ENCODE data around the gene PSMC5. TPM values are rescaled to one million over a fixed set of nuclear protein-coding genes. Genes with fewer than 3 reads are reported as not detected.
"Not testable (repeated sequence)": the region's sequence is repeated elsewhere in the genome, so short reads cannot be mapped to it uniquely, and the experiment has no call there.

The PSMC5 gene
- total RNA-seq, 3 donors from 2014 or later: 272 to 298 (median 280) TPM

- no peaks in the 10 kb centered on the region for H3K4me1 Mint-ChIP-seq (ENCODE audit: low read depth)
- H3K27me3 Mint-ChIP-seq (ENCODE audit: low read depth): no peaks in the 10 kb centered on the region
- no peaks in the 10 kb centered on the region for H3K36me3 Mint-ChIP-seq (ENCODE audit: insufficient read depth)
- DNase-seq (no peak), ATAC-seq (no peak)
- H3K9me3 Mint-ChIP-seq: no peaks in the 10 kb centered on the region
- no peak overlapping the region for H3K4me3 Mint-ChIP-seq
These were observed 28.0 kb downstream of the PSMC5 start for GRCh38 chr17:63855185-63855584.

GRCh38 chr17:63856425-63856824 lies 29.2 kb downstream of the PSMC5 start:
- not testable (repeated sequence) for H3K27me3 Mint-ChIP-seq (ENCODE audit: low read depth)

GRCh38 chr17:63859257-63859656 lies 32.0 kb downstream of the PSMC5 start:
- H3K4me3 Mint-ChIP-seq: no peak overlapping the region
- H3K27me3 Mint-ChIP-seq (ENCODE audit: low read depth): no peaks in the 10 kb centered on the region
- H3K9me3 Mint-ChIP-seq: no peaks in the 10 kb centered on the region
- DNase-seq (no peak), ATAC-seq (no peak)
- no peaks in the 10 kb centered on the region for H3K36me3 Mint-ChIP-seq (ENCODE audit: insufficient read depth)
- no peaks in the 10 kb centered on the region for H3K4me1 Mint-ChIP-seq (ENCODE audit: low read depth)

More at GRCh38 chr17:63856425-63856824, 29.2 kb downstream of the PSMC5 start:
- not testable (repeated sequence) for H3K4me3 Mint-ChIP-seq; ATAC-seq; H3K36me3 Mint-ChIP-seq (ENCODE audit: insufficient read depth); H3K9me3 Mint-ChIP-seq; DNase-seq; H3K4me1 Mint-ChIP-seq (ENCODE audit: low read depth)

- ATAC-seq; H3K4me1 Mint-ChIP-seq (ENCODE audit: low read depth); H3K4me3 Mint-ChIP-seq; H3K9me3 Mint-ChIP-seq; DNase-seq; H3K36me3 Mint-ChIP-seq (ENCODE audit: insufficient read depth); H3K27me3 Mint-ChIP-seq (ENCODE audit: low read depth): not testable (repeated sequence)
These were observed 39.4 kb downstream of the PSMC5 start for GRCh38 chr17:63866625-63867024.

GRCh38 chr17:63869491-63870291 lies 42.5 kb downstream of the PSMC5 start:
- not testable (repeated sequence) for ATAC-seq; H3K36me3 Mint-ChIP-seq (ENCODE audit: insufficient read depth)

GRCh38 chr17:63870292-63870665 lies 43.0 kb downstream of the PSMC5 start:
- not testable (repeated sequence) for H3K9me3 Mint-ChIP-seq; DNase-seq; H3K36me3 Mint-ChIP-seq (ENCODE audit: insufficient read depth); ATAC-seq; H3K4me3 Mint-ChIP-seq; H3K4me1 Mint-ChIP-seq (ENCODE audit: low read depth); H3K27me3 Mint-ChIP-seq (ENCODE audit: low read depth)

More at GRCh38 chr17:63869491-63870291, 42.5 kb downstream of the PSMC5 start:
- H3K4me3 Mint-ChIP-seq; DNase-seq; H3K9me3 Mint-ChIP-seq; H3K4me1 Mint-ChIP-seq (ENCODE audit: low read depth); H3K27me3 Mint-ChIP-seq (ENCODE audit: low read depth): not testable (repeated sequence)

- not testable (repeated sequence) for DNase-seq; H3K9me3 Mint-ChIP-seq; H3K36me3 Mint-ChIP-seq (ENCODE audit: insufficient read depth); H3K4me1 Mint-ChIP-seq (ENCODE audit: low read depth); H3K27me3 Mint-ChIP-seq (ENCODE audit: low read depth); ATAC-seq; H3K4me3 Mint-ChIP-seq
These were observed 44.6 kb downstream of the PSMC5 start for GRCh38 chr17:63871646-63872365.

- H3K36me3 Mint-ChIP-seq (ENCODE audit: insufficient read depth); DNase-seq; ATAC-seq; H3K27me3 Mint-ChIP-seq (ENCODE audit: low read depth); H3K4me3 Mint-ChIP-seq; H3K9me3 Mint-ChIP-seq; H3K4me1 Mint-ChIP-seq (ENCODE audit: low read depth): not testable (repeated sequence)
These were observed 46.3 kb downstream of the PSMC5 start, which contains the start of gene CSH2 for GRCh38 chr17:63873577-63873976. TSS of gene CSH2 (minus strand) at chr17:63873677. CDS start at chr17:63873614, 63 bp downstream.

GRCh38 chr17:63874061-63874626 lies 46.9 kb downstream of the PSMC5 start:
- not testable (repeated sequence) for DNase-seq; H3K36me3 Mint-ChIP-seq (ENCODE audit: insufficient read depth); H3K4me3 Mint-ChIP-seq; H3K27me3 Mint-ChIP-seq (ENCODE audit: low read depth); ATAC-seq; H3K9me3 Mint-ChIP-seq; H3K4me1 Mint-ChIP-seq (ENCODE audit: low read depth)

GRCh38 chr17:63874693-63875092 lies 47.5 kb downstream of the PSMC5 start:
- not testable (repeated sequence) for H3K27me3 Mint-ChIP-seq (ENCODE audit: low read depth); H3K4me3 Mint-ChIP-seq; H3K4me1 Mint-ChIP-seq (ENCODE audit: low read depth); DNase-seq; ATAC-seq; H3K36me3 Mint-ChIP-seq (ENCODE audit: insufficient read depth); H3K9me3 Mint-ChIP-seq

GRCh38 chr17:63878413-63878812 lies 51.2 kb downstream of the PSMC5 start:
- not testable (repeated sequence) for H3K36me3 Mint-ChIP-seq (ENCODE audit: insufficient read depth); H3K4me1 Mint-ChIP-seq (ENCODE audit: low read depth)

GRCh38 chr17:63880706-63881105 lies 53.5 kb downstream of the PSMC5 start:
- Mint-ChIP-seq H3K9me3 (no peaks in the 10 kb centered on the region), H3K4me3 (no peak overlapping the region), H3K4me1 (ENCODE audit: low read depth) (peaks cover 2% of the 10 kb centered on the region), H3K36me3 (ENCODE audit: insufficient read depth) (no peaks in the 10 kb centered on the region), H3K27me3 (ENCODE audit: low read depth) (no peaks in the 10 kb centered on the region)
- no peak for ATAC-seq
- DNase-seq: no peak

More at GRCh38 chr17:63878413-63878812, 51.2 kb downstream of the PSMC5 start:
- not testable (repeated sequence) for H3K9me3 Mint-ChIP-seq; H3K27me3 Mint-ChIP-seq (ENCODE audit: low read depth); ATAC-seq; DNase-seq; H3K4me3 Mint-ChIP-seq

GRCh38 chr17:63881337-63881736 lies 54.1 kb downstream of the PSMC5 start:
- not testable (repeated sequence) for ATAC-seq; H3K36me3 Mint-ChIP-seq (ENCODE audit: insufficient read depth); H3K4me1 Mint-ChIP-seq (ENCODE audit: low read depth); DNase-seq; H3K27me3 Mint-ChIP-seq (ENCODE audit: low read depth); H3K9me3 Mint-ChIP-seq; H3K4me3 Mint-ChIP-seq

All from activated T-cell treated with anti-CD3 and anti-CD28 coated beads, Interleukin-2, amount 50 U/mL, for 4 hours (primary cell).